Esophagus muscularis mucosa (tissue), 4 donors: ENCODE results near the gene CRYBG1. TPM values are rescaled to one million over a fixed set of nuclear protein-coding genes. Genes with fewer than 3 reads are reported as not detected.

ENCODE experiments used
- DNase-seq: peaks from one replicate; pipeline ENCODE4 v3.0.0-alpha.2; 2017; ENCODE audit errors: extremely low spot score
- H3K27ac ChIP-seq, 4 donors: fragments of 200-600 bp; sonication (generic); replicated peaks in 1 of 4; 1 replicate in 3 of 4; 2 replicates in 1 of 4; pipeline ENCODE4 v1.5.1; 2016 to 2019; ENCODE audit warnings: mild to moderate bottlenecking in 1 of 4
- H3K27me3 ChIP-seq, 4 donors: fragments of 200-600 bp; sonication (generic); one replicate each; pipeline versions ENCODE4 v1.5.1 to v1.6.0; 2016 to 2019
- H3K36me3 ChIP-seq, 4 donors: fragments of 200-600 bp; sonication (generic); one replicate each; pipeline ENCODE4 v1.5.1; 2016 to 2019
- H3K4me1 ChIP-seq, 4 donors: fragments of 200-600 bp; sonication (generic); one replicate each; pipeline ENCODE4 v1.5.1; 2016 to 2019
- H3K4me3 ChIP-seq, 4 donors: fragments of 200-600 bp; sonication (generic); 1 replicate in 2 of 4; 2 replicates in 2 of 4; pipeline ENCODE4 v1.5.1; 2016 to 2019; ENCODE audit warnings: mild to moderate bottlenecking in 4 of 4, moderate library complexity in 1 of 4
- H3K9me3 ChIP-seq, 4 donors: fragments of 200-600 bp; sonication (generic); 1 replicate in 3 of 4; 2 replicates in 1 of 4; pipeline ENCODE4 v1.5.1; 2016 to 2019
- CTCF ChIP-seq, 3 experiments: fragments of 200-600 bp in 2 of 3; fragments of 450-650 bp in 1 of 3; sonication (generic) in 2 of 3; IDR thresholded peaks; one replicate each; pipeline ENCODE4 v1.5.1; 2017 to 2019; ENCODE audit warnings: antibody characterized with exemption in 3 of 3, mild to moderate bottlenecking in 2 of 3, moderate library complexity in 1 of 3
- EP300 ChIP-seq: sonication (generic); formaldehyde crosslinking; IDR thresholded peaks from one replicate; pipeline ENCODE4 v1.6.1; 2017; ENCODE audit warnings: antibody characterized with exemption
- POLR2A ChIP-seq: fragments of 450-650 bp; IDR thresholded peaks from one replicate; pipeline ENCODE4 v1.6.1; 2017; ENCODE audit warnings: antibody characterized with exemption, moderate library complexity, mild to moderate bottlenecking, low read depth
- POLR2AphosphoS5 ChIP-seq, 2 donors: sonication (generic); formaldehyde crosslinking; IDR thresholded peaks; one replicate each; pipeline ENCODE4 v1.6.1; 2017; ENCODE audit warnings: antibody characterized with exemption in 2 of 2
- WGBS: methylation state at CpG from one replicate; pipeline ENCODE4 v1.1.5; 2018; 5-methylcytosine and 5-hydroxymethylcytosine counted together
- intact Hi-C: fragments of 100-400 bp; cut with DNase I; formaldehyde crosslinking; loops from one replicate; pipeline ENCODE4 v1.15.1; 2023
- total RNA-seq, 4 donors: library from RNA; depleted of rRNA; stranded (reverse); fragments of >200 nt; gene quantifications; one replicate each; pipeline versions ENCODE4 v1.1.0 to v1.2.1, GENCODE V29; 2016

CRYBG1 gene
- total RNA-seq, 4 donors from 2014 or later, result 2.1 to 4.5 (median 3.6) TPM

- Histone ChIP-seq H3K27me3 (peaks cover 11 to 62% (median 22%) of the 10 kb centered on the region in 4 donors), H3K36me3 (no peaks in the 10 kb centered on the region), H3K9me3 (no peaks in the 10 kb centered on the region), H3K4me3 (peak overlapping the region; percentile 45 to 61 (median 52)), H3K4me1 (peaks cover 12 to 14% (median 14%) of the 10 kb centered on the region in 4 donors), H3K27ac (no peak overlapping the region)
- intact Hi-C loops, result no loop called here
- DNase-seq, result no peak
- 3% methylated on average over 31 of the region's 31 CpGs for WGBS
- TF ChIP-seq POLR2A, result no peak
- TF ChIP-seq POLR2AphosphoS5 (IDR thresholded peaks at IDR 0.05), result no peak
- TF ChIP-seq CTCF (IDR thresholded peaks at IDR 0.05), result no peak
- TF ChIP-seq EP300, result no peak
Measured at GRCh38 chr6:106360989-106361430, 493 bp downstream of the CRYBG1 start.

GRCh38 chr6:106363401-106364138 lies 3.1 kb downstream of the CRYBG1 start:
- no peaks in the 10 kb centered on the region for H3K9me3 ChIP-seq
- H3K36me3 ChIP-seq, result no peaks in the 10 kb centered on the region
- no peak overlapping the region for H3K4me3 ChIP-seq
- no peak for DNase-seq
- intact Hi-C loops, result no loop called here
- peaks cover 11 to 38% (median 20%) of the 10 kb centered on the region in 4 donors for H3K27me3 ChIP-seq
- H3K27ac ChIP-seq, result no peak overlapping the region
- H3K4me1 ChIP-seq, result peaks cover 12 to 14% (median 14%) of the 10 kb centered on the region in 4 donors
- WGBS, result 97% methylated on average over 3 of the region's 3 CpGs
- TF ChIP-seq POLR2AphosphoS5 (IDR thresholded peaks at IDR 0.05) (no peak), EP300 (no peak), CTCF (IDR thresholded peaks at IDR 0.05) (no peak), POLR2A (no peak)

- Histone ChIP-seq H3K27ac (no peak overlapping the region), H3K4me3 (no peak overlapping the region), H3K27me3 (no peaks in the 10 kb centered on the region), H3K9me3 (no peaks in the 10 kb centered on the region), H3K36me3 (no peaks in the 10 kb centered on the region), H3K4me1 (no peaks in the 10 kb centered on the region)
- DNase-seq, result no peak
- TF ChIP-seq EP300, result no peak
- no peak for TF ChIP-seq POLR2AphosphoS5 (IDR thresholded peaks at IDR 0.05)
- no peak for TF ChIP-seq CTCF (IDR thresholded peaks at IDR 0.05)
- TF ChIP-seq POLR2A, result no peak
- intact Hi-C loops, result no loop called here
- 92% methylated on average over 2 of the region's 2 CpGs for whole genome bisulfite sequencing
Measured at GRCh38 chr6:106369739-106370138, 9.2 kb downstream of the CRYBG1 start.

- H3K27me3 ChIP-seq, result no peaks in the 10 kb centered on the region
- no peak for DNase-seq
- no peak overlapping the region for H3K4me3 ChIP-seq
- intact Hi-C loops, result no loop called here
- no peaks in the 10 kb centered on the region for H3K4me1 ChIP-seq
- WGBS, result 33% methylated on average over 1 of the region's 1 CpG
- no peak overlapping the region for H3K27ac ChIP-seq
- no peak for TF ChIP-seq POLR2AphosphoS5 (IDR thresholded peaks at IDR 0.05)
- TF ChIP-seq POLR2A, result no peak
- TF ChIP-seq CTCF (IDR thresholded peaks at IDR 0.05), result no peak
- TF ChIP-seq EP300, result no peak
- no peaks in the 10 kb centered on the region for H3K36me3 ChIP-seq
- no peaks in the 10 kb centered on the region for H3K9me3 ChIP-seq
Measured at GRCh38 chr6:106370639-106371038, 10.1 kb downstream of the CRYBG1 start.
